Measurements from ENCODE around the gene MAGI1.

MAGI1 gene

DNA sequence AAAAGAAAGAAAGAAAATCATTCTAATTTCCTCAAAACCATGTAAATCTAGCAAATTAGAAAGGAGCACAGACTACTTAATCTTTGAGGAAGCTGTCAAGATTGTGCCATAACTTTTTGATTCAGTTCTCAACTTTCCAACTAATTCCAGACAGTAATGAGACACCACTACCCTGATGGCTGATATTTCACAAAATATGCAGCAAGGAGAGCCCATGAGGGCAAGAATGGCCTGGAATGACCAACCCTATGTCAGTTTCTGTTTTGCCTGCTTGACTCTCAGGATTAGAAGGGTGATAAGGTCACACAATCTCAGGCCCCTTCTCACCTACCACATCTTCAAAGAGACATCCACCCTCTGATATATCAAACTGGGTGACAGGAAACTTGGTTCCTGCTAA is 134.7 kb downstream of the MAGI1 start:
- Histone ChIP-seq H3K9ac (ENCODE audit: low read depth, low read length, poor library complexity, severe bottlenecking) (no peak overlapping the region), H3K36me3 (ENCODE audit: insufficient read depth, low read length) (no peaks in the 10 kb centered on the region), H3K9me2 (replicated peaks; ENCODE audit: low read depth, low read length) (no peaks in the 10 kb centered on the region), H3K4me1 (ENCODE audit: insufficient read depth, low read length, poor library complexity, severe bottlenecking) (peaks cover 4% of the 10 kb centered on the region), H3K4me3 (ENCODE audit: low read length, poor library complexity, severe bottlenecking) (no peak overlapping the region), H3F3A (ENCODE audit: low read depth) (no peaks in the 10 kb centered on the region), H3K4me2 (ENCODE audit: low read depth, low read length, poor library complexity, severe bottlenecking) (no peak overlapping the region), H2AFZ (ENCODE audit: low read length) (no peak overlapping the region), H3K27me3 (ENCODE audit: insufficient read depth, low read length, poor library complexity, severe bottlenecking) (no peaks in the 10 kb centered on the region), H3K9me3 (ENCODE audit: insufficient read depth, low read depth, low read length) (no peaks in the 10 kb centered on the region), H4K20me1 (ENCODE audit: insufficient read depth, low read length, poor library complexity, severe bottlenecking) (no peaks in the 10 kb centered on the region), H3K79me2 (ENCODE audit: insufficient read depth, low read length) (no peaks in the 10 kb centered on the region)
- TF ChIP-seq, protein P1, sequence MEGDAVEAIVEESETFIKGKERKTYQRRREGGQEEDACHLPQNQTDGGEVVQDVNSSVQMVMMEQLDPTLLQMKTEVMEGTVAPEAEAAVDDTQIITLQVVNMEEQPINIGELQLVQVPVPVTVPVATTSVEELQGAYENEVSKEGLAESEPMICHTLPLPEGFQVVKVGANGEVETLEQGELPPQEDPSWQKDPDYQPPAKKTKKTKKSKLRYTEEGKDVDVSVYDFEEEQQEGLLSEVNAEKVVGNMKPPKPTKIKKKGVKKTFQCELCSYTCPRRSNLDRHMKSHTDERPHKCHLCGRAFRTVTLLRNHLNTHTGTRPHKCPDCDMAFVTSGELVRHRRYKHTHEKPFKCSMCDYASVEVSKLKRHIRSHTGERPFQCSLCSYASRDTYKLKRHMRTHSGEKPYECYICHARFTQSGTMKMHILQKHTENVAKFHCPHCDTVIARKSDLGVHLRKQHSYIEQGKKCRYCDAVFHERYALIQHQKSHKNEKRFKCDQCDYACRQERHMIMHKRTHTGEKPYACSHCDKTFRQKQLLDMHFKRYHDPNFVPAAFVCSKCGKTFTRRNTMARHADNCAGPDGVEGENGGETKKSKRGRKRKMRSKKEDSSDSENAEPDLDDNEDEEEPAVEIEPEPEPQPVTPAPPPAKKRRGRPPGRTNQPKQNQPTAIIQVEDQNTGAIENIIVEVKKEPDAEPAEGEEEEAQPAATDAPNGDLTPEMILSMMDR (conservative IDR thresholded peaks at IDR 0.05; ENCODE audit: low read length) = no peak
- TF ChIP-seq EZH2phosphoT487 (IDR thresholded peaks at IDR 0.05; ENCODE audit: borderline replicate concordance) = no peak

DNA sequence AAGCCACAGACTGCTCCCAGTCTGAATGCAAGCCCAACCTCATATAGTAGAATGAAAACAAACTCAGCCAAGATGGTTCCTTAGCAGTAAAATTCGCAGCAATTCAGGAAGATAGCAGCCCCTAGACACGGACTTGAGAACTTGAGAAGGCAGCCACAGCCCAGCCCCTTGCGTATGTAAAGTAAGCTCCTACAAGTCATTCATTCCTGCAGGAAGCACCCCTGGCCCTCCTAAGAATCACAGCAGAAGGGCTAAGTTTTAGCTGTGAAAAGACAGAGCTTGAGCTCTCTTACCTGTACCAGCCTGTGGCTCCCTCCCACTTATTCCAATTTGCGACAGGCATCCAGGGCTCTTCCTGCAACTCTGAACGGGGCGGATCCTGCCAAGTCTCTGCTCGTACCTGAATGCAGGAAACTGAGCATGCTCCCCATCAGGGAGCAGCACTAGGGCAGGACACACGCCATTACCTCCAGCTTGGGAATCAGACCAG is 136.4 kb downstream of the MAGI1 start:
- no peaks in the 10 kb centered on the region for H3F3A ChIP-seq (ENCODE audit: low read depth)
- no peaks in the 10 kb centered on the region for H3K79me2 ChIP-seq (ENCODE audit: insufficient read depth, low read length)
- no peak overlapping the region for H3K9ac ChIP-seq (ENCODE audit: low read depth, low read length, poor library complexity, severe bottlenecking)
- H3K36me3 ChIP-seq (ENCODE audit: insufficient read depth, low read length) = no peaks in the 10 kb centered on the region
- peaks cover 5% of the 10 kb centered on the region for H3K4me1 ChIP-seq (ENCODE audit: insufficient read depth, low read length, poor library complexity, severe bottlenecking)
- no peak overlapping the region for H3K4me3 ChIP-seq (ENCODE audit: low read length, poor library complexity, severe bottlenecking)
- no peaks in the 10 kb centered on the region for H3K9me2 ChIP-seq (replicated peaks; ENCODE audit: low read depth, low read length)
- H3K4me2 ChIP-seq (ENCODE audit: low read depth, low read length, poor library complexity, severe bottlenecking) = no peak overlapping the region
- no peak overlapping the region for H2AFZ ChIP-seq (ENCODE audit: low read length)
- no peak for TF ChIP-seq EZH2phosphoT487 (IDR thresholded peaks at IDR 0.05; ENCODE audit: borderline replicate concordance)
- TF ChIP-seq, protein P1 (conservative IDR thresholded peaks at IDR 0.05; ENCODE audit: low read length) = no peak
- H4K20me1 ChIP-seq (ENCODE audit: insufficient read depth, low read length, poor library complexity, severe bottlenecking) = no peaks in the 10 kb centered on the region
- H3K27me3 ChIP-seq (ENCODE audit: insufficient read depth, low read length, poor library complexity, severe bottlenecking) = no peaks in the 10 kb centered on the region
- no peaks in the 10 kb centered on the region for H3K9me3 ChIP-seq (ENCODE audit: insufficient read depth, low read depth, low read length)

DNA sequence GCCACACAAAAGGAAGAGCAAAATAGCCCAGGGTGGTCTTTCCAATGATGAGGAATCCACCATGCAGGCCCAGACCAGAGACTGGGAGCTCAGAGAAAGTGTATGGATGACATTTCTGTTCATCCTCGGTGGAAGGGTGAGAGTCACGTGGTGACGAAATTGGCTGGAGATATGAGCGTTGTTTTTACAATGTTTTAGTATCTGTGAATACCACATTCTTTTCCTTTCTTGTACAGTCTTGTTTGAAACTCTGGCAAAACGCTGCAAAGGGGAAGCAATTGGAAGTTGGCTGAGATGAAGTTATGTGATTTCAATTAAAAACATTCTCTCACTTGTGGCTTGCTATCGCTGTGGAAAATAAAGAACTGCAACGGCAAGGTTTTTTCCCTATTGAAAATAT is 137.5 kb downstream of the MAGI1 start:
- Histone ChIP-seq H3K9me3 (ENCODE audit: insufficient read depth, low read depth, low read length) (no peaks in the 10 kb centered on the region), H4K20me1 (ENCODE audit: insufficient read depth, low read length, poor library complexity, severe bottlenecking) (no peaks in the 10 kb centered on the region), H3K9ac (ENCODE audit: low read depth, low read length, poor library complexity, severe bottlenecking) (no peak overlapping the region), H3K79me2 (ENCODE audit: insufficient read depth, low read length) (no peaks in the 10 kb centered on the region), H3K4me1 (ENCODE audit: insufficient read depth, low read length, poor library complexity, severe bottlenecking) (peaks cover 5% of the 10 kb centered on the region), H3K4me2 (ENCODE audit: low read depth, low read length, poor library complexity, severe bottlenecking) (no peak overlapping the region), H3K9me2 (replicated peaks; ENCODE audit: low read depth, low read length) (no peaks in the 10 kb centered on the region), H3K36me3 (ENCODE audit: insufficient read depth, low read length) (no peaks in the 10 kb centered on the region), H3K4me3 (ENCODE audit: low read length, poor library complexity, severe bottlenecking) (no peak overlapping the region), H3F3A (ENCODE audit: low read depth) (no peaks in the 10 kb centered on the region), H2AFZ (ENCODE audit: low read length) (no peak overlapping the region), H3K27me3 (ENCODE audit: insufficient read depth, low read length, poor library complexity, severe bottlenecking) (no peaks in the 10 kb centered on the region)
- TF ChIP-seq EZH2phosphoT487 (IDR thresholded peaks at IDR 0.05; ENCODE audit: borderline replicate concordance) = no peak
- TF ChIP-seq, protein P1 (conservative IDR thresholded peaks at IDR 0.05; ENCODE audit: low read length) = no peak

All from Loucy (cell line).